ENCODE measurements around the gene IFT74.

IFT74 gene

DNA sequence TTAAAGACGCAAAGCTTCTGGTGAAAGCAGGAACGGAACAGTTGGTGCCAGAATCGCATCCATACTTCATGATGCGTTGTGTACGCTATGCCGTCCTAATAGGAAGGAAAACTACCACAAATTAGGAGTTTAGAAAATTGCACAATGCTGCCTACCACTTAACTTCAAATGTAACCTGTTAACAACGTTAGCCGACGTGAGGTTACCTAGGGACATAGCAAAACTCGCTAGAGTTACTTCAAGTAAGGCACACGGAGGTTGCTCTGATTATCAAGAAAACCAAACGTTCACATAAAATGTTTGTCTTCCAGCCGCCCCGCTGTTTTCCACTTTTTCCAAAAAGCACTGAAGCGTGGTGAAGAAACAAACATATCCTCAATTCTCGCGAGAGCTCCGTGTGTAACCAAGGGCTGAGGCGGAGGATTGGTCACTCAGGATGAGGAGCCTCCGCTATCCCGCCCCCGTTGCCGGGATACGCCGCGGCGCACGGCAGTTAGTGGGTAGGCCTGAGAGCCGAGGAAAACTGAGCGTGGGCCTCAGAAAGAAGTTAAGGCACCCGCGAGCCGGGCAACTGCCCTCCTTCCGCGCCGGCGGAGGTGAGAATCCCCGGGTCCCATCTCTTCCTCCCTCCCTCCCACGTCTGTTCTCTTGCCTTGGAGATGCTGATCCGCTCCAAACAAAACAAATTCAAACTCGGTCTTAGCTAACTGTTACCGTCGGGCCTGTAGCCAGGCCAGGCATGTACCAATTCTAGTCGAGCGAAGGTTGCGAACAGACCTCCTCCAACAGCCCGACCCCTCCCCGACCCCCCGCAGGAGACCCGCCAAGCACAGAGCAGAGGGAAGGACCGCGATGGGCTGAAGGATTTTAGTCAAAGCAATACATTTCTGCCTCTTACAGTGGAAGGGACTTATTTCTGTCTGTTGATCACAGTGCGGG, at the start of gene IFT74:
IFT74 (plus strand) TSS at position 492 of the 939 bp plus-strand sequence. CDS start 5,556 bp downstream, outside the sequence.
- DNase-seq, result peak; percentile 94

- no peak for DNase-seq
Measured at GRCh38 chr9:26913138-26913668, 43.0 kb upstream of the IFT74 start.

DNA sequence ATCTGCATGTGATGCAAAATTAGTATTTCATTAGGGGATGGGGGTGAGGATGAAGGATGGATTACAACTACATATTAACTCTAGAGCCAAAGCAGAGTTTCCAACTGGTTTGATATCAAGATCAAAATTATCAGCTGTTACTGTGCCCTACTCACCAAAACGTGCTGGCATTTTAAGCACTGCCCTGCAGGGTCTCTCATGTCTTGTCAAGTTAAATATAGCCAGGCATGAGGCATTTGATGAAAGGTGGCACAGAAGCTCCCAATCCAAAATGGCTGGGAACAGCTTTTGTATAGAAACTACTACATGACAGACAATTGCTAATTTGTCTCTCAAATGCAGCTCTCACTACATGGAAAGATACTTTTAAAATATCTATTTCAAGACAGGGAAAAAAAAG, 36.5 kb upstream of the IFT74 start:
- DNase-seq, result no peak

- no peak for DNase-seq
Measured at GRCh38 chr9:26925609-26926008, 30.6 kb upstream of the IFT74 start.

DNA sequence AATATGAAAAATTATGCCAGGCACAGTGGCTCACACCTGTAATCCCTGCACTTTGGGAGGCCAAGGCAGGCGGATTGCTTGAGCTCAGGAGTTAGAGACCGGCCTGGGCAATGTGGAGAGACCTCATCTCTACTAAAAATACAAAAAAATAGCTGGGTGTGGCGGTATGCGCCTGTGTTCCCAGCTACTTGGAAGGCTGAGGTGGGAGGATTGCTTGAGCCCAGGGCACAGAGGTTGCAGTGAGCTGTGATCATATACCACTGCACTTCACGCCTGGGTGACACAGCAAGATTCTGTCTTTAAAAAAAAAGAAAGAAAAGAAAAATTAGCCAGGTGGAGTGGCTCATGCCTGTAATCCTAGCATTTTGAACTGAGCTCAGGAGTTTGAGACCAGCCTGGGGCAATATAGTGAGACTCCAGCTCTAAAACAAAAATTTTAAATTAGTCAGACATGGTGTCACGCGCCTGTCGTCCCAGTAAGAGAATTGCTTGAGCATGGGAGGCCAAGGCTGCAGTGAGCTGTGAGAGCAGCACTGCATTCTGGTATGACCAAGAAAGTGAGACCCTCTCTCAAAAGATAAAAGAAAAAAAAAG, 27.2 kb upstream of the IFT74 start:
- DNase-seq, result no peak

DNA sequence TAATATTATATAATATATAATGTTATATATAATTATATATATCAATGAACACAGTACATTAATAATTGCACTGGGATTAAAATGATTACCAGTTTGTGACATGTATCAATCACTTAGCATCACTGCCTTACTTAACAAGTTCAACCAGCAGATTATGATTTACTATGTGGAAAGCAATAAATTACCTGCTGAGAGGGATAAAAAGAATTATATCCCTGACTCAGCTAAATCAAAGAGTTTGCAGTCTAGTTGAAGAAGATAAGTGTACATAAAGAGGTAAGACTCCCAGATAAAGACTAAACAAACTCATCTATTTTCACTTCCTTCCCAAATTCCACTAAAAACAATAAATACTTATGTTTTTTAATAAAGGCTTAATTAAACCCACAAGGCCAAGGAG, 20.4 kb upstream of the IFT74 start:
- DNase-seq, result no peak

GRCh38 chr9:26937816-26938371, 18.3 kb upstream of the IFT74 start:
- DNase-seq, result no peak

DNA sequence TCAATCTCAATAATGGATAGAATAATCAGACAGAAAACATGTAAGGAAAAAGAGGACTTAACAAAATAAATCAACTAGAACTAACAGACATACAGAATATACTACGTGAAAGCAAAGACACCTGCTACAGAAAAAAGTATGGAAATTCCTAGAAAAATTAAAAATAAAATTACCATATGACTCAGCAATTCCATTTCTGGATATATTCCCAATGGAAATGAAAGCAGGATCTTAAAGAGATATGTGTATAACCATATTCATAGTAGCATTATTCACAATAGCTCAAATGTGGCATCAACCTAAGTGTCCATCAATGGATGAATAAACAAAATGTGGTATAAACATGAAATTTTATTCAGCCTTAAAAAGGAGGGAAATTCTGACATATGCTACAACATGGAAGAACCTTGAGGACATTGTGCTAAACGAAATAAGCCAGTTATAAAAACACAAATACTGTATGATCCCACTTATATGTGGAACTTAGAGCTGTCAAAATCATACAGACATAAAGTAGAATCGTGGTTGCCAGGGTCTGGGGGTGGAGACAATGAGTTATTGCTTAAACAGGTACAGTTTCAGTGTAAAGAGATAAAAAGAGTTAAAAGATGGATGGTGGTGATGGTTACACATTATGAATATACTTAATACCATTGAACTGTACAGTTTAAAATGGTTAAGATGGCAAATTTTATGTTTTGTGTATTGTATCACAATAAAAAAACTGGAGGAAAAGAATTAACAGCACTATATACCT, 16.1 kb upstream of the IFT74 start:
- no peak for DNase-seq

DNA sequence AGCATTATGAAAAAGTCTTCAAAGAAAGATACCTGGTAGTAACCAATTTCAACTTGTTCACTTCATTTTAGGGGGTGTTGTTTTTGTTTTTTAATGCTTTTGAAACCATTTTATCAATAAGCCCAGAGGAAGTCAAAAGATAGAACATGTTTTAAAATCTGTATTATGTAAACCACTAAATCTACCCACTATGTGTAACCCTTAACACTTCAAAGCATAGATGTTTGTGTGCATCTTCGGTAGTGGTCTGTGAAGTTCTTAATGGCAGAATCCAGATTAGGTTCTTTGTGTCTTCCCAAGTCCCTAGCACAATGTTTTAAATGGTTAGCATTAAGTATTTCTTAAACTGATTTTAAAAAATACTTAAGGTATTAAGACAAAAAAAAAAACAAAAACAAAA, 15.4 kb upstream of the IFT74 start:
- DNase-seq, result no peak

GRCh38 chr9:26945591-26945990, 10.6 kb upstream of the IFT74 start:
- no peak for DNase-seq

DNA sequence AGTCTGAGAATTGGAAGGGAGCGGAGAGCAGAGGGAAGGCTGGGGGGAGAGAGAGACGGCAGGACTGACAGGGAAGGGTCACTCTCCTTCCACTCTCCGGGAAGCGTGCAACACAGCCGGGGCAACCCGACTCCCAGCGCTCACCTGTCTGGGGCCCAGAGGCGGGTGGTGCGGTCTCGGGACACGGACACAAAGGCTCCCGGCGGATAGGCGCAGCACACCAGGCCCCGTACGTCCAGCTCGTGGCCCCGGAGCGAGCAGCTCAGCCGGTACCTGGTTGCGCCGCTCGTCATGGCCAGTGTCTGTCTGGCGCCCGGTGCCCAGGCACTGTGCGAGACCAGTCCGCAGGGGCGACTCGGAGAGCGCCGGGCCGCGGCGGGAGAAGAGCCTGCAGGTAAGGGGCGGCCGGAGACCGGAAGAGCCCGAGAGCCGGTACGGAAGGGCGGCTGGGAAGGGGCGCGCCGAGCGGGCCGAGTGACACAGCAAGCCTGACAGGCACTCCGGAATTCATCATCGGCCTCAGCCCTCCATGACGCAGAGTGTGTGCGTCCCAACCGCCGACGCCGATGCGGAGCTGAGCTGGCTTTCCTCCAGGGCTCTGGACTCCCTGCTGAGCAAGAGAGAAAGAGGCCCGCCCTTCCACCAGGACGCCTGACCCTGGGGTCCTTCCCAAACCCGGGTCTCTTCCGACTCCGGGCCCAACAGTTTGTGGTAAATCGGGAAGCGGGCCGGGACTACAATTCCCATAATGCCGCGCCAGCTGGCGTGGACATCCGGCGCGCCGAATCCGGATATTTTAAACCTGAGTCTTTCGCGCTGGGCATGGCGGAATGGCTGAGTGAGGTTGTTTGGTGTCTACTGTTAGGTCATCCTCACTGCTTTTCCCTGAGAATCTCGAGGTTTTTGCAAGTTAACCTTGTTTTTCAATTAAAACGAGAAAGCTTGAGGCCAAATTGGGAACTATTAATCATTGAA, 9.2 kb upstream of the IFT74 start, which contains the start of gene PLAA:
PLAA (minus strand) TSS at position 490 of the 975 bp plus-strand sequence; CDS start at position 293, 197 bp downstream.
- peak; percentile 85 for DNase-seq

GRCh38 chr9:26947736-26948135, 8.5 kb upstream of the IFT74 start:
- no peak for DNase-seq

GRCh38 chr9:26949637-26950069, 6.6 kb upstream of the IFT74 start:
- DNase-seq, result no peak

DNA sequence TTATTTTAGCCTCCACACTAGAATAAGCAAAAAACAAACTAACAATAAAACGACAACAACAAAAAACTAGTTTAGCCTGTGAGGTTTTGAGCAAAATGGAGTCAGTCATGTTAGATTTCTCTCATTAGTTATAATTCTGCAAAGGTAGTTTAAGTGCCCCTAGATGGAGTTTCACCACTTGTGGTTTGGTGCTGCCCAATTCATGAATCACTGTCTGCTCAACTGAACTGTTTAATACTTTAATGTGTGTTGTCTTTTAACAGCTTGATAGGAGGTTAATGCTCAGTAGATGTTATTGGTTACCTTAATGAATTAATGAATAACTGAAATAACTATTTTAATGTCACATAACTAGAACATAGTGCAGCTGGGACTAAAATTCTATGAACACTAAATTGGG, 5.7 kb upstream of the IFT74 start:
- DNase-seq, result no peak

DNA sequence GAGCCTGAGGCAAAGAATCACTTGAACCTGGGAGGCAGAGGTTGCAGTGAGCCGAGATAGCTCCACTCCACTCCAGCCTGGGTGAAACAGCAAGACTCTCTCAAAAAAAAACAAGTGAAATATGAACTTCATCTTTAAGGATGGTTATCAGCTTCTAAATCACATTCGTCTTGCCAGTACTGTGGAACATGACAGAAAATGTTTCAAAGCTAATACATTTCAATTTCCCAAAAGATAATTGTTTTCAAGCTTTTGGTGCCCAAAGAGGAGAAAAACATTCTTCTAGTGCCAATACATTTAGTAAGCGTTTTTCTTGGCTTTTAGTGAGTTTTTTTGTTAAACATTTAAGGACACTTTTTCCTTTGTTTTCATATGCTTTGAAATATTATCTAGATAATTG, 4.4 kb upstream of the IFT74 start:
- no peak for DNase-seq

- DNase-seq, result no peak
Measured at GRCh38 chr9:26954050-26954508, 2.1 kb upstream of the IFT74 start.

DNA sequence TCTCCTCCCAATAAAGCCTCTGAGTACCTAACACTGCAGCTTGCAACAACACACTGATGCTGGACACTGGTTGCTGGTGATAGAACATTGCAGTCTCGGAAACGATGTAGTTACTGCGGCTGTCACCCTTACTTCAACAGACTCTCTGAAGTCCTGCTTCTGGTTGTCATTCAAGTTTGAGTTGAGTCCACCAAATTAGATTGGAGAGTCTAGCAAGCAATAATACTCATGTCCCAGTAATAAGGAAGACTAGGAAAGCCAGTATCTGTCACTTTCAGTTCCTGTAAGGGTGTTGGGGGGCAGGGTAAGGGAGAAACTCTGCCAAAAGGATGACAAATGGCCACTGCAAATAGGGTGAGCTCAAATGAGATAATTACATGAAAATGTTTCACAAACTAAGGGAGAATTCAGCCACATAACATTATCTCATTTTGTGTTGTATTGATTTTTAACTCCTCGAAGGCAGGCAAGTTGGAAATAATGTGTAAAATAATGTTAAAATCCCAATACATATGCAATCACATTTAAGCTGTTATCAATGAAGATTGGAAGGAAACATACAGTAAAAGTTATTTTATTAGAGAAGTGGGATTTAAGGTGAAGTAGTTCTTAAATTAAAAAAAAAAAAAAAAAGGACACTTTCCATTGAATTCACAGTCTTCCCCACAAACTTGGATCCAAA, 849 bp upstream of the IFT74 start:
- DNase-seq, result no peak

GRCh38 chr9:26956860-26957233, 635 bp downstream of the IFT74 start:
- no peak for DNase-seq

GRCh38 chr9:26971721-26972120, 15.5 kb downstream of the IFT74 start:
- DNase-seq, result no peak

GRCh38 chr9:26973989-26974388, 17.8 kb downstream of the IFT74 start:
- DNase-seq, result no peak

GRCh38 chr9:26974927-26975326, 18.7 kb downstream of the IFT74 start:
- DNase-seq, result no peak

All from NCI-H1694 (cell line).